GM21737 (cell line): ENCODE measurements around the gene PIK3CD.

ENCODE experiments used
- ATAC-seq: cut with Tn5 transposase; IDR thresholded peaks from one replicate; pipeline ENCODE4 v1.9.1; 2021; ENCODE audit warnings: mild to moderate bottlenecking, moderate library complexity; ENCODE audit not compliant: unreplicated experiment

Gene PIK3CD

GRCh38 chr1:9716404-9717192 lies 65.1 kb downstream of the PIK3CD start:
- no peak for ATAC-seq

- ATAC-seq: peak; percentile 54
Observed at GRCh38 chr1:9717193-9718005, 65.9 kb downstream of the PIK3CD start.

- ATAC-seq: no peak
Observed at GRCh38 chr1:9718006-9718680, 66.6 kb downstream of the PIK3CD start.

GRCh38 chr1:9719978-9720722 lies 68.6 kb downstream of the PIK3CD start:
- no peak for ATAC-seq

GRCh38 chr1:9720785-9721605 lies 69.5 kb downstream of the PIK3CD start:
- ATAC-seq: no peak

- ATAC-seq: no peak
Observed at GRCh38 chr1:9721606-9722377, 70.3 kb downstream of the PIK3CD start.

- ATAC-seq: no peak
Observed at GRCh38 chr1:9722378-9722749, 70.8 kb downstream of the PIK3CD start.

- no peak for ATAC-seq
Observed at GRCh38 chr1:9723068-9723805, 71.7 kb downstream of the PIK3CD start.

GRCh38 chr1:9723926-9724325 lies 72.4 kb downstream of the PIK3CD start:
- no peak for ATAC-seq

GRCh38 chr1:9724706-9725476 lies 73.4 kb downstream of the PIK3CD start:
- ATAC-seq: peak; percentile 66

GRCh38 chr1:9726406-9726805 lies 74.9 kb downstream of the PIK3CD start:
- no peak for ATAC-seq

- ATAC-seq: no peak
Observed at GRCh38 chr1:9726905-9727595, 75.5 kb downstream of the PIK3CD start.

GRCh38 chr1:9728451-9729295 lies 77.1 kb downstream of the PIK3CD start:
- no peak for ATAC-seq

- no peak for ATAC-seq
Observed at GRCh38 chr1:9729523-9729922, 78.0 kb downstream of the PIK3CD start.

GRCh38 chr1:9730096-9730901 lies 78.8 kb downstream of the PIK3CD start:
- ATAC-seq: no peak
